Measurements from ENCODE around the gene LIN7C.

The LIN7C gene

DNA sequence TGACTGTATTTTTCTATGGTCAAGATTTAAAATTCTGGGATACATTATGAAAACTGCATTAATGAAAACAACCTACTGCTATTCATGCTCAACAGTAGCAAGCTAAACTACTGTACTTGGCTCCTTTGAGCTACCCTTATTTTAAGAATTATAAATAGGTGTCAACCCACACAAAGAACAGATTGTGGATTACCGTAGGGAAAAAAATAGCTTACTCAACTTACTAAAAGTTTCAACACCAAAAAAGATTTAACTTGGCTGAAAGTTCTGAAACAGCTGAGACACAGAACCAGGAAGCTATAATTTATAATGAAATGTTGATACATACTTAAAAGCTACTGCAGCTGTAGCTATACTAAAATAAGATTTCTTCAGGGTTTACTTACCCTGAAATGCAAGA lies 10.1 kb downstream of the LIN7C start:
- H3K27ac Mint-ChIP-seq = no peak overlapping the region
- no peak overlapping the region for H3K4me3 Mint-ChIP-seq

DNA sequence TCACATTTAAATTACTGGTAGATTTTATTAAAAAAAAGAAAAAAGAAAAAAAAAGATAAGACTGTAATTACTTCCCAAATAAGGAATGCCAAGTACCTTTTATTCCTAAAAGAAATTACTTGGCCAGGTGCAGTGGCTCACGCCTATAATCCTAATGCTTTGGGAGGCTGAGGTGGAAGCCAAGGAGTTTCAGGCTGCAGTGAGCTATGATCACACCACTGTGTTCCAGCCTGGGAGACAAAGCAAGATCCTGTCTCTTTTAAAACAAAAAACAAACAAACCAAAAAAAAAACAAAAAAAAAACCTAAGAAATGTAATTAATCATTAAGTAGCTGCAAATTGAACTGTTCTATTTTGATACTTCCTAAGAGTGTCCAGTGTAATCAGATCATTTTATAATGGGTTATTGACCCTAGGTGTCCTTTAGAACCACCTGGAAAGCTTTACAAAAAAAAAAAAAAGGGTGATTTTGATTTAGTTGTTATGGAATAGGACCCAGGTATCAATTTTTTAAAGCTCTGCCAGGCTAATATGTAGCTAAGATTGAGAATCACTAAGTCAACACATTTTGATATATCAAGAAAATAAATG lies 10.8 kb downstream of the LIN7C start:
- H3K36me3 Mint-ChIP-seq (ENCODE audit: low read depth) = peaks cover 85% of the 10 kb centered on the region
- DNase-seq = no peak
- no peaks in the 10 kb centered on the region for H3K27me3 Mint-ChIP-seq
- H3K9me3 Mint-ChIP-seq = no peaks in the 10 kb centered on the region
- H3K4me1 Mint-ChIP-seq (ENCODE audit: low read depth) = peaks cover 21% of the 10 kb centered on the region
- H3K4me3 Mint-ChIP-seq = no peak overlapping the region
- H3K27ac Mint-ChIP-seq = no peak overlapping the region

More for the DNA sequence above, 10.1 kb downstream of the LIN7C start:
- Mint-ChIP-seq H3K27me3 (no peaks in the 10 kb centered on the region), H3K9me3 (no peaks in the 10 kb centered on the region), H3K4me1 (ENCODE audit: low read depth) (peaks cover 21% of the 10 kb centered on the region), H3K36me3 (ENCODE audit: low read depth) (peaks cover 81% of the 10 kb centered on the region)
- no peak for DNase-seq

DNA sequence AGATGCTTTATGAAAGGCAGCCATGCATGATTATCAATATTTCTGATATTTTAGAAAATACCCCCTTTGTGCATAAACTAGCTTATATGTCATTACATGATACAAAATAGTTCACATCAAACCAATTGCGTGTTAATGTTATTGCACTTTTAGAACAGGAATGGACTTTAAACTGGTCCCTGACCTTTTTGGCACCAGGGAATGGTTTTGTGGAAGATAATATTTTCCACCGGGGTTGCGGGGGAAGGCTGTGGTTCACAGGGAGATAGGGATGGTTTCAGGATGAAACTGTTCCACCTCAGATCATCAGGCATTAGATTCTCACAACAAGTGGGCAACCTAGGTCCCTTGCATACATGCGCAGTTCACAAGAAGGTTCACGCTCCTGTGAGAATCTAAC lies 17.5 kb downstream of the LIN7C start:
- Mint-ChIP-seq H3K4me1 (ENCODE audit: low read depth) (no peaks in the 10 kb centered on the region), H3K27ac (no peak overlapping the region), H3K36me3 (ENCODE audit: low read depth) (peaks cover 45% of the 10 kb centered on the region), H3K9me3 (no peaks in the 10 kb centered on the region), H3K4me3 (no peak overlapping the region), H3K27me3 (no peaks in the 10 kb centered on the region)
- DNase-seq = no peak

DNA sequence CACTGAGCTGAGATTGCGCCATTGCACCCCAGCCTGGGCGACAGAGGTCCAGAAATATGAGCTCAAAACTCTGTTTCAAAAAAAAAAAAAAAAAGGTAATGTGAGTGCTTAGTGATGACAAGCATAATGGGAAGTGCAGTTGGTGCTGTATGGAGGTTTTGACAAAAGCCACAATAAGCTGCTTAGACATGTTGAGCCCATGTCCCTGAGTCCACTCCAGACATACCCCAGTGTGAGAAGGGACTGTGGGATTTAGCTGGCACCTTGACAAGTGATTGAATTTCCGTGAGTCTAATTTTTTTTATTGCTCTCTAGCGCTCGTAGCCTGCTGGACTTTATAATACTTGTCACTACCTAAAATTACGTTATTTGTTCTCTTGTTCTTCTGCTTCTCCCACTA lies 18.9 kb downstream of the LIN7C start:
- no peaks in the 10 kb centered on the region for H3K4me1 Mint-ChIP-seq (ENCODE audit: low read depth)
- H3K27ac Mint-ChIP-seq = no peak overlapping the region
- DNase-seq = no peak
- no peaks in the 10 kb centered on the region for H3K9me3 Mint-ChIP-seq
- H3K36me3 Mint-ChIP-seq (ENCODE audit: low read depth) = peaks cover 35% of the 10 kb centered on the region
- H3K27me3 Mint-ChIP-seq = no peaks in the 10 kb centered on the region
- no peak overlapping the region for H3K4me3 Mint-ChIP-seq

DNA sequence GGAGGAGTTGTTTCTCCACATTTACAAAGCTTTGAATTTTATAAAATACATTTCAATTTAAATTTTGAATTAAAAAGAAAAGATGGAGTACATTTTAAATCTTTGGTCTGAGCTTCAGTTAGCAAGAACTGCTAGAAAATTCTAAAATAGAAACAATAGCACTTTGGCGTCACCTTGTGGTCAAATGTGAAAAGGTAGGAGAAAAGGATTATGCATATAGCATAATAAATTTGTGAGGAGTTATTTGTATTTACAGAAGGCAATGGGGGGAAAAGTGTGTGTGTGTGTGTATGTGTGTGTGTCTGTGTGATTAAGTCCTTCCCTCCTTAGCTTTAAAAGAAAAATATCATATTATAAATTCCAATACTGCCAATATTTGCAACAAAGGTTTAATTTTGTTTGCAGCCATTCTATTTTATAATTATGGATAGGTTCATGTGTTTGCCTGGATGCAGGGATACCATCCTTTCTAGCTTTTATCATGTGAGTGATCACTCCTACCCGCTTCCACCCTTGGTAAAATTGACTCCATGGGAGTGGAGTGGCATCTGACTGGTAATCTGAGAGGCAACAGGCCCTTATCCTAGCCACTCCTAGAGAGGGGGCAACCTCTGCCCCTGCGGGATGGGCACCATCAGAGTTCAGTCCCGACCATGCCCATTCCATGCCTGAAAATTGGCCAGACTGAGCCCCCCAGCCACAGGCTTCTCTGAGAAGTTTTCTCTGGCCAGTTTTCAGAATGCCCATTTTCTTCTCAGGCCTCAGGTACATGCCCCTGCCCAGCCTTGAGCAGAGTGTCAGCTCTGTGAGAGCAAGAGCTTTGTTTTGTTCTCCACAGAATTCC lies 20.4 kb downstream of the LIN7C start:
- Mint-ChIP-seq H3K4me3 (no peak overlapping the region), H3K36me3 (ENCODE audit: low read depth) (peaks cover 21% of the 10 kb centered on the region), H3K9me3 (no peaks in the 10 kb centered on the region), H3K4me1 (ENCODE audit: low read depth) (no peaks in the 10 kb centered on the region), H3K27ac (no peak overlapping the region), H3K27me3 (no peaks in the 10 kb centered on the region)
- no peak for DNase-seq

DNA sequence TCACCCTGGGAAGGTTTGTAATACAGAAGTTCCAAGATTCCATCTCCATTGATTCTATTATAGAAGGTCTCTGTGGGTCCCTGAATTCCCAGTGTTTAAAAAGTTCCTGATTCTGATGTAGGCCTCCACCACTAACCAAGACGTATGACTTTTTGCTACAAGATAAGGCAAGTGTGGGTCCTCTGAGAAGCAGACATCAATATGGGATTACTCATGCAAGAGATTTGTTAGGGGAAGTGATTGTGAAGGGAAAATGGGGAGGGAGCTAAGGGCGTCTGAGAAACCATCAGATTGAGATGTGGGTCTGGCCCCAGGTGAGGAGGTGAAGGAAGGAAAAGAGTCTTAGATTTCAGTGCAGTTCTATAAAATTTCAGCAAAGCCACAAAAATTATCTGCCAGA lies 23.8 kb downstream of the LIN7C start:
- no peaks in the 10 kb centered on the region for H3K4me1 Mint-ChIP-seq (ENCODE audit: low read depth)
- no peaks in the 10 kb centered on the region for H3K36me3 Mint-ChIP-seq (ENCODE audit: low read depth)
- no peak for DNase-seq
- no peak overlapping the region for H3K27ac Mint-ChIP-seq
- no peaks in the 10 kb centered on the region for H3K9me3 Mint-ChIP-seq
- no peak overlapping the region for H3K4me3 Mint-ChIP-seq
- H3K27me3 Mint-ChIP-seq = no peaks in the 10 kb centered on the region

DNA sequence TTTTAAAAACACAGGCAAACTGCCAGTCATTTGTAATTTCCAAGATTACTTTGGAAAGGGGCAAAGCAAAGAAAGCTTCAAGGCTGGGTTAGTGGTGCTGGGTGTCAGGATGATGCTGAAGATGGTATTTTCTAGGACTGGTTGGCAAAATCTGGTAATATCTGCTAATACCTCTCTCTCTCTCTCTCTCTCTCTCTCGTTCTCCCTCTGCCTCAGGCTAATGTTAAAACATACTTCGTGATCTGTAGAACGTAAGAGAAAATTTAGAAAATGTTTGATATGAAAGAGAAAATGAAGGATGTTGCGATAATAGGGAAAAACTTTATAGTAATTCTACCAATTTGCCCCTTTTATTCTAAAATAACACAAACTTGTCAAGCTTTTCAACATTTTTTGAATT lies 24.6 kb downstream of the LIN7C start:
- H3K36me3 Mint-ChIP-seq (ENCODE audit: low read depth) = no peaks in the 10 kb centered on the region
- no peak overlapping the region for H3K4me3 Mint-ChIP-seq
- no peaks in the 10 kb centered on the region for H3K9me3 Mint-ChIP-seq

DNA sequence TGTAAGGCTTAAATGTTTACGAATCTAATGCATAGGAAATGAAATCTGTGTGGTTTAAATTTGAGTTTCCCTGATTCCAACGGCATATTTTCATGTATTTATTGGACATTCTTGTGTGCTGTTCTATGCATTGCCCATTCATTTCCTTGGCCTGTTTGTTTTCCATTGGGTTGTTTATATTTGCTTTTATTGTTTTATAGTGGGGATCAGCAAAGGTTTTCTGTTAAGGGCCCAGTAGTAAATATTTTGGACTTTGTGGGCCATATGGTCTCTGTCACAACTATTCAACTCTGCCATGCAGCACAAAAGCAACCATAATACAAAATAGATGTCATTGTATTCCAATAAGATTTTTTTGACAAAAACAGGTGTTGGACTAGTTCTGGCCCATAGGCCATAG lies 28.7 kb downstream of the LIN7C start:
- H3K27me3 Mint-ChIP-seq = peaks cover 8% of the 10 kb centered on the region

More for the DNA sequence above, 24.6 kb downstream of the LIN7C start:
- no peaks in the 10 kb centered on the region for H3K4me1 Mint-ChIP-seq (ENCODE audit: low read depth)
- DNase-seq = no peak
- no peak overlapping the region for H3K27ac Mint-ChIP-seq
- H3K27me3 Mint-ChIP-seq = no peaks in the 10 kb centered on the region

DNA sequence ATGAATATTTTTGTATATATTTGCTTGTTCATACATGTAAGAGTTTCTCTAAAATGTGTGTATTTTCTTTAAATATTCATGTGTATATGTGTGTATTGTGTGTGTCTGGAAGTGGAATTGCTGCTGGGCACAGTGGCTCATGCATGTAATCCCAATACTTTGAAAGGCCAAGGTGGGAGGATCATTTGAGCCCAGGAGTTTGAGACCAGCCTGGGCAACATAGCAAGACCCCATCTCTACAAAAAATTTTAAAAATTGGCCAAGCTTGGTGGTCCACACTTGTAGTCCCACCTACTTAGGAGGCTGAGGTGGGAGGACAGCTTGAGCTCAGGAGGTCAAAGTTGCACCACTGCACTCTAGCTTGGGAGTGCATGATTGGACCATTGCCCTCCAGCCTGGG lies 29.3 kb downstream of the LIN7C start:
- Mint-ChIP-seq H3K4me3 (no peak overlapping the region), H3K27me3 (peaks cover 12% of the 10 kb centered on the region), H3K27ac (no peak overlapping the region), H3K9me3 (no peaks in the 10 kb centered on the region), H3K4me1 (ENCODE audit: low read depth) (peaks cover 8% of the 10 kb centered on the region), H3K36me3 (ENCODE audit: low read depth) (peaks cover 3% of the 10 kb centered on the region)
- no peak for DNase-seq

More for the DNA sequence above, 28.7 kb downstream of the LIN7C start:
- peaks cover 4% of the 10 kb centered on the region for H3K4me1 Mint-ChIP-seq (ENCODE audit: low read depth)
- no peak overlapping the region for H3K27ac Mint-ChIP-seq
- H3K4me3 Mint-ChIP-seq = no peak overlapping the region
- no peaks in the 10 kb centered on the region for H3K9me3 Mint-ChIP-seq
- H3K36me3 Mint-ChIP-seq (ENCODE audit: low read depth) = no peaks in the 10 kb centered on the region
- no peak for DNase-seq

DNA sequence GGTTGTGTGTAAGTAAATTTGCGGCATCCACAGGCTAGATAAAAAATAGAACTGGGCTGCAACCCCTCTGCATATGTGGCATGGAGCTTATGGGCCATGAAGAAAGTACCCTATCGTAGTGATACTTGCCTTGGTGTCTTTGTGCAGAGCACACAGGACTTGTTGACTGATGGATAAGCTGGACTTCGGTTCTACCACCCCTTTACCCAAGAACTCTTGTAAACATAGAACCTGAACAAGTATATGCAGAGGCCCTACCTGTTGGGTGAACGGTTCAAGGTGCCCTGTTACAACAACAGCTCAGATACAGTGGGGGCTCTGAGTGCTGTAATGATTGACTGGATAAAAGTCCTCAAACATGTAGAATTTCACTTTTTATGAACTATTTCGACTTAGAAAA lies 30.9 kb downstream of the LIN7C start:
- H3K4me1 Mint-ChIP-seq (ENCODE audit: low read depth) = peaks cover 16% of the 10 kb centered on the region
- peaks cover 3% of the 10 kb centered on the region for H3K36me3 Mint-ChIP-seq (ENCODE audit: low read depth)
- H3K27ac Mint-ChIP-seq = no peak overlapping the region
- H3K4me3 Mint-ChIP-seq = no peak overlapping the region
- no peak for DNase-seq
- no peaks in the 10 kb centered on the region for H3K9me3 Mint-ChIP-seq
- peaks cover 22% of the 10 kb centered on the region for H3K27me3 Mint-ChIP-seq

DNA sequence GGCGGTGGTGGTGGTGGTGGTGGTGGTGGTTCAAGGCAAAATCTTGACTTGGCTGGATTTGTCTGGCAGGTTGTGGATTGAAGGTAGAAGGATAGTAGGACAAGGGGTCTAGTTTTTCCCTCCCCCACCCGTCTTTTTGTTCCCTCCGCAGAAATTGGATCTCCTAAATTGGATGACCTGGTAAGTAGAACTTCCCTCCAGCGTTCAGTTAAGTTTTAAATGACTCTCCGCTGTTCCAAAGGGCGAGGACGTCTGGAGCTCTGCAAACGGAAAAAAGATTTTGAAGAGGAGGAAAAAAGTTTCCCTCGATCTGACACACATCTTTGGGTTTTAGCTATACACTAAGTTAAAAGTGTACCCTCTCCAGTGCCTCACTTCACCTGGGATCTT lies 33.6 kb downstream of the LIN7C start:
- no peak overlapping the region for H3K27ac Mint-ChIP-seq
- H3K27me3 Mint-ChIP-seq = peaks cover 43% of the 10 kb centered on the region
- DNase-seq = no peak
- H3K4me1 Mint-ChIP-seq (ENCODE audit: low read depth) = peaks cover 18% of the 10 kb centered on the region
- H3K4me3 Mint-ChIP-seq = peak overlapping the region; percentile 84
- H3K36me3 Mint-ChIP-seq (ENCODE audit: low read depth) = peaks cover 3% of the 10 kb centered on the region
- H3K9me3 Mint-ChIP-seq = no peaks in the 10 kb centered on the region

DNA sequence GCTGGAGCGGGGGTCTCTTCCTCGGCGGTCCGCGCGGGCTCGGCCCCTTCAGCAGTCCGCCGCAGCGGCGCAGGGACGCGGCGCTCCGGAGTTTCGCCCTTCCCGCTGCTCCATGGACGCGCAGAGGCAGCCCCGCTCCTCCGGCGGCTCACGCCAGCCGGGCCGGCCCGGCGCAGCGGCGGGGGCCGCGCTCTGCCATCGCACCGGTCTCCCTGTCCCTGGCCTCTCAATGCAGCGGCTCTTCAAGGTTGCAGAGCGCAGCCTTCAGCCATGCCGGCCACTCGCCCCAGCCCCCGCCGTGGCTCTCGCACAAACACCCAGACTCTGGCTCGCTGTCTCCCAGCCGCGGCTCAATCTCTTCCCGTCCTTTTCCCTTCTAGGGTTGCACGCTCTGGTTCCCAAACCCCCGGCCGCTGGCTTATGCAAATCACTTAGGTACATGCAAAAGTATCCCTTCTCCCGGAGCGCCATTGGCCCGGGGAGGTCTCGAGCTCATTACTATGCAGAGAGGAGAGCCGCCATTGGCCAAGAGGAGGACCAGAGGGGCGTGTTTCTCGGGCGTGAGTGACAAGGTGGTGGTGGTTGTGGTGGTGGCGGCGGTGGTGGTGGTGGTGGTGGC lies 34.1 kb downstream of the LIN7C start, which contains the start of gene LGR4:
TSS of gene LGR4 (minus strand) at position 393 of the 619 bp plus-strand sequence. CDS start 488 bp downstream, outside the sequence.
- no peaks in the 10 kb centered on the region for H3K9me3 Mint-ChIP-seq
- H3K27ac Mint-ChIP-seq = peak within 1 kb of the TSS; percentile 70
- peaks cover 48% of the 10 kb centered on the region for H3K27me3 Mint-ChIP-seq
- H3K4me1 Mint-ChIP-seq (ENCODE audit: low read depth) = peaks cover 18% of the 10 kb centered on the region
- H3K4me3 Mint-ChIP-seq = peak within 1 kb of the TSS; percentile 84
- H3K36me3 Mint-ChIP-seq (ENCODE audit: low read depth) = peaks cover 3% of the 10 kb centered on the region
- peak; percentile 77 for DNase-seq

DNA sequence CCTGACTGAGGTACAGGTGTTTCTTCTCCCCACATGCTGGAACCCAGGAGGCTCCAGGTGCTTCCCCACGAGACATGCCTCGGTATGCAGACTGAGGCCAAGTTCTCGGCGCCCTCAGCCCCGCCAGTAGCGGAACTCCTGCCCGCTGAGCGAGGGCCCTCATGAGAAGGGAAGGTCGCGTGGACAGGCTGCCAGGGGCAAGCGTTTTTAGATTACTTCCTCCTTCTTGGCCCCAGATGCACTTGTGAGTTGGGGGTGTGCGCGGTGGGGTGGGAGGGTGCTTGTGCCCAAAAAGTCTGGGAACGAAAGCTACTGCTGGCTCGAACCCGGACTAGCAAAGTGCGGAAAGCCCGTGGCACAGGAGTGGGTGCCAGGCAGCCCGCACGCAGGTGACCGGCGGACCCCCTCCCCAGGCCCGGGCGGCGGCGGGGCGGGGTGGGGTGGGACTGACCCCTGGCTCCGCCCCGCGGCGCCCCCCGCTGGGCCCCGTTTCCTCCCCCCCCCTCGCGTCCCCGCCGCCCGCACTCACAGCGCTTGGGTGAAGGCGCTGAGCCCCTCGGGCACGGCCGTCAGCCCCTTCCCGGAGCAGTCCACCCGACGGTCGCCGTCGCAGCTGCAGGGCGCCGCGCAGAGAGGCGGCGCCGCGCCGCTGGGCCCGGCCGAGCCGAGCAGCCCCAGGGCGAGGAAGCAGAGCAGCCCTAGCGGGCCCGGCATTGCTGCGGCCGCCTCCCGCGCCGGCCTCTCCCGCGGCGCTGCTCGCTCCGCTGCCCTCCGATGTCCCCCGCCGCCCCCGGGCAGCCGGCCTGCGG lies 34.8 kb downstream of the LIN7C start:
- no peaks in the 10 kb centered on the region for H3K9me3 Mint-ChIP-seq
- peak overlapping the region; percentile 74 for H3K4me3 Mint-ChIP-seq
- peaks cover 52% of the 10 kb centered on the region for H3K27me3 Mint-ChIP-seq
- peaks cover 18% of the 10 kb centered on the region for H3K4me1 Mint-ChIP-seq (ENCODE audit: low read depth)
- H3K36me3 Mint-ChIP-seq (ENCODE audit: low read depth) = peaks cover 3% of the 10 kb centered on the region
- no peak overlapping the region for H3K27ac Mint-ChIP-seq
- peak; percentile 52 for DNase-seq

DNA sequence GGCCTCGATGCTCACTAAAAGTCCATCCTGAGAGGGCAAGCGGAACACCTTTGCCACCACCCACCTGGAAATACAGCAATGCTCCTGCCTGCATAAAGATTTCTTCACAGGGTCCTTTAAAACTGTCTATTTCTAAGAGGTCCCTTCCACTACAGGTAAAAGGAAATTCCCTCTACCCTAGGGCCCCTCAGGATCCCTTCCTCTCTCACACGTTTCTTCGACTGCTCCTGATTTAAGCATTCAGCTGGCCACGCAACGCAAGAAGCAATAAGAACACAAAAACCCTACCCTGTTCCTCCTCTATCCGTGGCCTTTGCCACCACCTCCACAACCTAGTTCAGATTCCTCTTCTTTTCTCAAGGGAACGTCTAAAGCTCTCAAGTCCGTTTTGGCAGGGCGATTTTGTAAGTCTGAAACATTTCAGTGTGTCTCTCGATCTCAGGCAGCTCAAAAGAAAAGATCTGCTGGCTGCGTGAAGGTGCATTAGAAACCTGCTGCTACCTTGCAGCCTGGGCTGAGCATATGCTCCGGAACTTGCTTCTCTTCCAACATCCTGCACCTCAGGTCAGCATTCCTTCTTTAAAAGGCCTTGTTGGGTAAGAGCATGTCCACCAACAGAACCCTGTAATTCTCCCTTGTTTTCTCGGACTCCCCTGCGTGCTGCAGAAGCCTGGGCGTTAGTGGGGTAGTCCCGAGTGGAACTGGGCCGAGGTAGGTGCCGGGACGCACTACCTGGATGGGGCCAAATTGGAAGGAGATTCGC lies 35.6 kb downstream of the LIN7C start:
- DNase-seq = no peak
- no peak overlapping the region for H3K27ac Mint-ChIP-seq
- H3K4me1 Mint-ChIP-seq (ENCODE audit: low read depth) = peaks cover 18% of the 10 kb centered on the region
- peaks cover 52% of the 10 kb centered on the region for H3K27me3 Mint-ChIP-seq
- H3K36me3 Mint-ChIP-seq (ENCODE audit: low read depth) = peaks cover 3% of the 10 kb centered on the region
- H3K4me3 Mint-ChIP-seq = peak overlapping the region; percentile 74
- H3K9me3 Mint-ChIP-seq = no peaks in the 10 kb centered on the region
